HCT116 (cell line): ENCODE measurements around the gene UVRAG. TPM values are rescaled to one million over a fixed set of nuclear protein-coding genes. Genes with fewer than 3 reads are reported as not detected.

Experiments used
- ATAC-seq: fragments of 200-7000 bp; cut with Tn5 transposase; 2 replicates; pipeline ENCODE4 v1.9.1; 2020; ENCODE audit warnings: mild to moderate bottlenecking, moderate library complexity
- BruUV-seq: library from RNA; stranded (reverse); fragments of 400-500 nt; replicated peaks from 2 replicates; lab custom pipeline; 2021; lab: Mats Ljungman, UMichigan
- CTCF ChIA-PET: fragments of 300-600 bp; sonication (Branson Sonifier 250); formaldehyde crosslinking; loops from one replicate; lab custom pipeline; 2021; ENCODE audit warnings: antibody characterized with exemption; lab: Charles Lee
- POLR2A ChIA-PET: fragments of 300-600, 350-600 bp; sonication (Branson Sonifier 250); formaldehyde crosslinking; loops from one replicate; lab custom pipeline; 2021; ENCODE audit warnings: antibody characterized with exemption; lab: Charles Lee
- RAD21 ChIA-PET, 2 experiments: fragments of 300-600 bp; sonication (Branson Sonifier 250); formaldehyde crosslinking; loops; one replicate each; lab custom pipeline; 2023; ENCODE audit warnings: low total read pairs in 2 of 2; ENCODE audit not compliant: uncharacterized antibody in 2 of 2, unreplicated experiment in 2 of 2, low non-redundant PET in 1 of 2; lab: Charles Lee
- DNase-seq: peaks from one replicate; pipeline ENCODE4 v3.0.0-alpha.2; 2010; ENCODE audit warnings: low read depth, low spot score
- H2AFZ ChIP-seq: fragments of 200-600 bp; shearing (Covaris generic), sonication (generic); 2 replicates; pipeline ENCODE4 v1.6.1; 2017; ENCODE audit warnings: low read depth, mixed run types, mixed read lengths, antibody characterized with exemption, low read length; ENCODE audit not compliant: poor library complexity, severe bottlenecking
- H3K27ac ChIP-seq: 2 replicates; pipeline ENCODE4 v1.5.1; 2012; ENCODE audit warnings: low read depth, low read length
- H3K27me3 ChIP-seq: fragments of 200-600 bp; sonication (generic); 2 replicates; pipeline ENCODE4 v1.6.1; 2016; ENCODE audit warnings: mixed run types, low read length, mixed read lengths; ENCODE audit not compliant: insufficient read depth
- H3K36me3 ChIP-seq, 2 experiments: fragments of 200-500 bp in 1 of 2; fragments of 200-600 bp in 1 of 2; sonication (Bioruptor generic) in 1 of 2; sonication (generic) in 1 of 2; 2 replicates each; pipeline versions ENCODE4 v1.5.1 to v1.6.1; 2014 to 2016; ENCODE audit warnings: low read length in 2 of 2, inconsistent platforms in 1 of 2, mixed read lengths in 1 of 2, mixed run types in 1 of 2; ENCODE audit not compliant: insufficient read depth in 2 of 2, control insufficient read depth in 1 of 2
- H3K4me1 ChIP-seq, 2 experiments: fragments of 200-600 bp in 1 of 2; sonication (generic) in 1 of 2; 2 replicates each; pipeline versions ENCODE4 v1.5.1 to v1.6.1; 2012 to 2017; ENCODE audit warnings: low read length in 2 of 2, inconsistent platforms in 1 of 2, mild to moderate bottlenecking in 1 of 2, mixed read lengths in 1 of 2, mixed run types in 1 of 2, moderate library complexity in 1 of 2; ENCODE audit not compliant: insufficient read depth in 2 of 2, control insufficient read depth in 1 of 2
- H3K4me2 ChIP-seq: fragments of 200-600 bp; sonication (generic); 2 replicates; pipeline ENCODE4 v1.6.1; 2017; ENCODE audit warnings: mixed run types, low read length, mixed read lengths
- H3K4me3 ChIP-seq, 2 experiments: fragments of 200-600 bp in 1 of 2; sonication (generic) in 1 of 2; replicated peaks in 1 of 2; 2 replicates each; pipeline ENCODE4 v1.5.1; 2011 to 2016; ENCODE audit warnings: low read length in 2 of 2, control low read depth in 1 of 2, low read depth in 1 of 2, mild to moderate bottlenecking in 1 of 2, mixed read lengths in 1 of 2, mixed run types in 1 of 2
- H3K79me2 ChIP-seq: fragments of 200-600 bp; sonication (generic); 2 replicates; pipeline ENCODE4 v1.6.1; 2017; ENCODE audit warnings: mild to moderate bottlenecking, mixed run types, low read length, moderate library complexity, mixed read lengths; ENCODE audit not compliant: insufficient read depth
- H3K9ac ChIP-seq: fragments of 200-600 bp; sonication (generic); 2 replicates; pipeline ENCODE4 v1.6.1; 2016; ENCODE audit warnings: low read length, mixed read lengths
- H3K9me2 ChIP-seq: fragments of 200-600 bp; sonication (generic), shearing (Covaris generic); 2 replicates; pipeline ENCODE4 v1.6.1; 2017; ENCODE audit warnings: mixed run types, mild to moderate bottlenecking, moderate library complexity; ENCODE audit not compliant: insufficient read depth
- H3K9me3 ChIP-seq, 2 experiments: fragments of 200-500 bp in 1 of 2; fragments of 200-600 bp in 1 of 2; sonication (Bioruptor generic) in 1 of 2; sonication (generic) in 1 of 2; 2 replicates each; pipeline ENCODE4 v1.6.1; 2014 to 2017; ENCODE audit warnings: low read length in 2 of 2, mixed read lengths in 2 of 2, inconsistent platforms in 1 of 2, low read depth in 1 of 2, mild to moderate bottlenecking in 1 of 2, mixed run types in 1 of 2, moderate library complexity in 1 of 2; ENCODE audit not compliant: control insufficient read depth in 1 of 2, insufficient read depth in 1 of 2
- H4K20me1 ChIP-seq: fragments of 200-600 bp; sonication (generic), shearing (Covaris generic); 2 replicates; pipeline ENCODE4 v1.6.1; 2017; ENCODE audit warnings: mixed run types, mild to moderate bottlenecking, moderate library complexity; ENCODE audit not compliant: insufficient read depth
- CBX3 ChIP-seq: IDR thresholded peaks from 2 replicates; pipeline ENCODE4 v1.6.1; 2012; ENCODE audit warnings: low read depth
- CEBPB ChIP-seq: IDR thresholded peaks from 2 replicates; pipeline ENCODE4 v1.6.1; 2012; ENCODE audit warnings: low read depth
- EGR1 ChIP-seq: IDR thresholded peaks from 2 replicates; pipeline ENCODE4 v1.6.1; 2012; ENCODE audit warnings: low read depth
- ELF1 ChIP-seq: IDR thresholded peaks from 2 replicates; pipeline ENCODE4 v1.6.1; 2012; ENCODE audit warnings: low read depth, borderline replicate concordance
- EZH2phosphoT487 ChIP-seq: fragments of 200-600 bp; IDR thresholded peaks from 2 replicates; pipeline ENCODE4 v1.6.1; 2018; ENCODE audit warnings: antibody characterized with exemption, borderline replicate concordance
- FOSL1 ChIP-seq: IDR thresholded peaks from 2 replicates; pipeline ENCODE4 v1.6.1; 2012; ENCODE audit warnings: low read depth
- POLR2A ChIP-seq: IDR thresholded peaks from 2 replicates; pipeline ENCODE4 v1.7.0; 2011; ENCODE audit warnings: borderline replicate concordance; ENCODE audit not compliant: insufficient read depth, insufficient read length; ENCODE audit errors: extremely low read depth
- SIN3A ChIP-seq: IDR thresholded peaks from 2 replicates; pipeline ENCODE4 v1.6.1; 2012; ENCODE audit warnings: low read depth
- SP1 ChIP-seq: IDR thresholded peaks from 2 replicates; pipeline ENCODE4 v1.6.1; 2012; ENCODE audit warnings: low read depth
- SRF ChIP-seq: IDR thresholded peaks from 2 replicates; pipeline ENCODE4 v1.6.1; 2012; ENCODE audit warnings: low read depth
- TCF7L2 ChIP-seq: IDR thresholded peaks from 2 replicates; pipeline ENCODE4 v1.7.0; 2011; ENCODE audit warnings: borderline replicate concordance, inconsistent platforms; ENCODE audit not compliant: insufficient read depth, insufficient read length; ENCODE audit errors: extremely low read depth
- YY1 ChIP-seq: IDR thresholded peaks from 2 replicates; pipeline ENCODE4 v1.6.1; 2011; ENCODE audit warnings: low read length, low read depth, moderate library complexity, mild to moderate bottlenecking; ENCODE audit not compliant: insufficient replicate concordance; ENCODE audit errors: extremely low read depth
- ZFX ChIP-seq: fragments of 450-650 bp; IDR thresholded peaks from 2 replicates; pipeline ENCODE4 v1.6.1; 2017
- ZNF274 ChIP-seq: fragments of 200-500 bp; sonication (Bioruptor generic); IDR thresholded peaks from 2 replicates; pipeline ENCODE4 v1.6.1; 2014; ENCODE audit warnings: mild to moderate bottlenecking, low read depth, low read length, inconsistent platforms
- intact Hi-C: fragments of 100-400 bp; cut with micrococcal nuclease; formaldehyde crosslinking; loops from 2 replicates; pipeline ENCODE4 v1.10.0; 2022
- total RNA-seq: library from RNA; stranded (reverse); gene quantifications from one replicate; pipeline ENCODE4 v1.2.1, GENCODE V29; 2021; ENCODE audit not compliant: unreplicated experiment
- TF ChIP-seq, protein P1 (sequence below): IDR thresholded peaks from 2 replicates; pipeline ENCODE4 v1.6.1; 2012
- TF ChIP-seq, protein P2 (sequence below): IDR thresholded peaks from 2 replicates; pipeline ENCODE4 v1.6.1; 2012; ENCODE audit warnings: low read depth

Gene UVRAG
- total RNA-seq, 1 experiment from 2014 or later: 12.3 TPM

DNA sequence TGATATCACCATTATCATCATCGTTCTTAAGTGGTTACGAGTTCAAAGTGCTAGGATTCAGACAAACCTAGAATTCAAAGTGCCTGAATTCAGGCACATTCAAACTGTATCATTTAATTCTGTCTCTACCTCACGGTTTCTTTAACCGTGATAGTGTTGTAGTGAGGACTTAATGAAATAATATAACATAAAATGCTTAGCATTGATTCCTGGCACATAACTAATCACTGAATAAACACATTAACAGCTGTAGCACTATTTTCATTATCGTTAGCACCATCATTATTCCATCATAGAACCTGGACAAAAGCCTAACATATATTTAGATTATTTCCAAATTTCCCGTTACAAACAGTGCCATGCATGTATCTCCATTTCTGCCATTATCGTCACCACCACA is 289.3 kb downstream of the UVRAG start (continued):
- TF ChIP-seq ZNF274: no peak
- no peak for TF ChIP-seq CEBPB
- TF ChIP-seq TCF7L2: no peak
- TF ChIP-seq EZH2phosphoT487: no peak
- no peak for TF ChIP-seq POLR2A
- TF ChIP-seq CBX3: no peak
- TF ChIP-seq SIN3A: no peak
- TF ChIP-seq, all 23 proteins: peak for 0

DNA sequence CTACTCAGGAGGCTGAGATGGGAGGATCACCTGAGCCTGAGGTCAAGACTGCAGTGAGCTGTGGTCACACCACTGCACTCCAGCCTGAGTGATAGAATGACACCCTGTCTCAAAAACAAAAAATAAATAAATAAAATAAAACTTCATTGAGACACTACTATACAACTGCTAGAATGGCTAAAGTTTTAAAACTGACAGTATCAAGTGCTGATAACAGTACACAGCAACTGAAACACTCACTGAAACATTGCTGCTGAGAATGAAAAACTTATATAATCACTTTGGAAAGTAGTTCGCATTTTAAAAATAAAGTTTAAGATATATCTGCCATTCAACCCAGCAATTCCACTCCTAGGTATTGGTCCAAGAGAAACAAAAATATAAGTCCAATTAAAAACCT is 290.6 kb downstream of the UVRAG start:
- H4K20me1 ChIP-seq: no peaks in the 10 kb centered on the region
- no TSS peak for BruUV-seq
- CTCF ChIA-PET: no interaction called here
- no peaks in the 10 kb centered on the region for H3K4me1 ChIP-seq
- no peak for TF ChIP-seq EZH2phosphoT487
- TF ChIP-seq, protein P1, sequence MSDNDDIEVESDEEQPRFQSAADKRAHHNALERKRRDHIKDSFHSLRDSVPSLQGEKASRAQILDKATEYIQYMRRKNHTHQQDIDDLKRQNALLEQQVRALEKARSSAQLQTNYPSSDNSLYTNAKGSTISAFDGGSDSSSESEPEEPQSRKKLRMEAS: no peak
- no peak for TF ChIP-seq YY1
- TF ChIP-seq POLR2A: no peak
- TF ChIP-seq FOSL1: no peak
- TF ChIP-seq ZNF274: no peak
- TF ChIP-seq SRF: no peak
- TF ChIP-seq EGR1: no peak
- TF ChIP-seq CEBPB: no peak
- TF ChIP-seq, protein P2, sequence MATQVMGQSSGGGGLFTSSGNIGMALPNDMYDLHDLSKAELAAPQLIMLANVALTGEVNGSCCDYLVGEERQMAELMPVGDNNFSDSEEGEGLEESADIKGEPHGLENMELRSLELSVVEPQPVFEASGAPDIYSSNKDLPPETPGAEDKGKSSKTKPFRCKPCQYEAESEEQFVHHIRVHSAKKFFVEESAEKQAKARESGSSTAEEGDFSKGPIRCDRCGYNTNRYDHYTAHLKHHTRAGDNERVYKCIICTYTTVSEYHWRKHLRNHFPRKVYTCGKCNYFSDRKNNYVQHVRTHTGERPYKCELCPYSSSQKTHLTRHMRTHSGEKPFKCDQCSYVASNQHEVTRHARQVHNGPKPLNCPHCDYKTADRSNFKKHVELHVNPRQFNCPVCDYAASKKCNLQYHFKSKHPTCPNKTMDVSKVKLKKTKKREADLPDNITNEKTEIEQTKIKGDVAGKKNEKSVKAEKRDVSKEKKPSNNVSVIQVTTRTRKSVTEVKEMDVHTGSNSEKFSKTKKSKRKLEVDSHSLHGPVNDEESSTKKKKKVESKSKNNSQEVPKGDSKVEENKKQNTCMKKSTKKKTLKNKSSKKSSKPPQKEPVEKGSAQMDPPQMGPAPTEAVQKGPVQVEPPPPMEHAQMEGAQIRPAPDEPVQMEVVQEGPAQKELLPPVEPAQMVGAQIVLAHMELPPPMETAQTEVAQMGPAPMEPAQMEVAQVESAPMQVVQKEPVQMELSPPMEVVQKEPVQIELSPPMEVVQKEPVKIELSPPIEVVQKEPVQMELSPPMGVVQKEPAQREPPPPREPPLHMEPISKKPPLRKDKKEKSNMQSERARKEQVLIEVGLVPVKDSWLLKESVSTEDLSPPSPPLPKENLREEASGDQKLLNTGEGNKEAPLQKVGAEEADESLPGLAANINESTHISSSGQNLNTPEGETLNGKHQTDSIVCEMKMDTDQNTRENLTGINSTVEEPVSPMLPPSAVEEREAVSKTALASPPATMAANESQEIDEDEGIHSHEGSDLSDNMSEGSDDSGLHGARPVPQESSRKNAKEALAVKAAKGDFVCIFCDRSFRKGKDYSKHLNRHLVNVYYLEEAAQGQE: no peak
- no peak for TF ChIP-seq ELF1
- no peak for TF ChIP-seq SP1
- no peak for TF ChIP-seq ZFX
- TF ChIP-seq CBX3: no peak
- H2AFZ ChIP-seq: no peak overlapping the region
- no peaks in the 10 kb centered on the region for H3K79me2 ChIP-seq
- H3K4me2 ChIP-seq: no peak overlapping the region
- DNase-seq: no peak
- RAD21 ChIA-PET: no interaction called here
- H3K4me3 ChIP-seq: no peak overlapping the region
- H3K9ac ChIP-seq: no peak overlapping the region
- intact Hi-C loops: no loop called here
- H3K27ac ChIP-seq: no peak overlapping the region
- no peak for ATAC-seq
- POLR2A ChIA-PET: no interaction called here
- no peaks in the 10 kb centered on the region for H3K9me3 ChIP-seq
- H3K27me3 ChIP-seq: no peaks in the 10 kb centered on the region
- H3K36me3 ChIP-seq: no peaks in the 10 kb centered on the region
- H3K9me2 ChIP-seq: no peaks in the 10 kb centered on the region
